ENCODE data around the gene PFKFB4. TPM values are rescaled to one million over a fixed set of nuclear protein-coding genes. Genes with fewer than 3 reads are reported as not detected.
"Not testable (repeated sequence)": the region's sequence is repeated elsewhere in the genome, so short reads cannot be mapped to it uniquely, and the experiment has no call there.

PFKFB4 gene
- total RNA-seq, 2 donors from 2014 or later = 9.9 to 89.0 TPM

- intact Hi-C loops (cut with DNase I) = no loop called here
- 96% methylated on average over 19 of the region's 19 CpGs for WGBS
- Histone ChIP-seq H3K36me3 (no peaks in the 10 kb centered on the region), H3K4me3 (no peak overlapping the region), H3K9me3 (no peaks in the 10 kb centered on the region), H3K27me3 (replicated peaks; ENCODE audit: insufficient read depth) (no peaks in the 10 kb centered on the region), H3K4me1 (replicated peaks) (no peaks in the 10 kb centered on the region), H3K27ac (no peak overlapping the region)
- TF ChIP-seq POLR2A (IDR thresholded peaks at IDR 0.05) (no peak), POLR2AphosphoS5 (IDR thresholded peaks at IDR 0.05) (no peak), CTCF (IDR thresholded peaks at IDR 0.05) (no peak)
- no peak for DNase-seq (ENCODE audit: low spot score)
These were observed 20.5 kb downstream of the PFKFB4 start for GRCh38 chr3:48536116-48536515.

GRCh38 chr3:48535578-48535977, 21.0 kb downstream of the PFKFB4 start:
- intact Hi-C loops (cut with DNase I) = no loop called here
- no peaks in the 10 kb centered on the region for H3K9me3 ChIP-seq
- no peaks in the 10 kb centered on the region for H3K4me1 ChIP-seq (replicated peaks)
- H3K4me3 ChIP-seq = no peak overlapping the region
- TF ChIP-seq POLR2A (IDR thresholded peaks at IDR 0.05) (no peak), CTCF (IDR thresholded peaks at IDR 0.05) (no peak), POLR2AphosphoS5 (IDR thresholded peaks at IDR 0.05) (no peak)
- 100% methylated on average over 4 of the region's 4 CpGs for WGBS
- no peak for DNase-seq (ENCODE audit: low spot score)
- H3K36me3 ChIP-seq = no peaks in the 10 kb centered on the region
- no peaks in the 10 kb centered on the region for H3K27me3 ChIP-seq (replicated peaks; ENCODE audit: insufficient read depth)
- no peak overlapping the region for H3K27ac ChIP-seq

GRCh38 chr3:48532977-48533337, 23.6 kb downstream of the PFKFB4 start:
- H3K36me3 ChIP-seq = no peaks in the 10 kb centered on the region
- TF ChIP-seq CTCF (IDR thresholded peaks at IDR 0.05) (no peak), POLR2AphosphoS5 (IDR thresholded peaks at IDR 0.05) (no peak), POLR2A (IDR thresholded peaks at IDR 0.05) (no peak)
- H3K4me3 ChIP-seq = no peak overlapping the region
- no peak overlapping the region for H3K27ac ChIP-seq
- intact Hi-C loops (cut with DNase I) = no loop called here
- WGBS = 92% methylated on average over 2 of the region's 2 CpGs
- H3K27me3 ChIP-seq (replicated peaks; ENCODE audit: insufficient read depth) = no peaks in the 10 kb centered on the region
- no peaks in the 10 kb centered on the region for H3K4me1 ChIP-seq (replicated peaks)
- H3K9me3 ChIP-seq = no peaks in the 10 kb centered on the region
- no peak for DNase-seq (ENCODE audit: low spot score)

GRCh38 chr3:48532271-48532976, 24.2 kb downstream of the PFKFB4 start:
- TF ChIP-seq POLR2A (IDR thresholded peaks at IDR 0.05) = no peak
- TF ChIP-seq CTCF (IDR thresholded peaks at IDR 0.05) = no peak
- TF ChIP-seq POLR2AphosphoS5 (IDR thresholded peaks at IDR 0.05) = no peak
- intact Hi-C loops (cut with DNase I) = no loop called here
- H3K4me1 ChIP-seq (replicated peaks) = no peaks in the 10 kb centered on the region
- no peak for DNase-seq (ENCODE audit: low spot score)
- no peak overlapping the region for H3K27ac ChIP-seq
- no peaks in the 10 kb centered on the region for H3K9me3 ChIP-seq
- no peak overlapping the region for H3K4me3 ChIP-seq
- no peaks in the 10 kb centered on the region for H3K36me3 ChIP-seq
- WGBS = 90% methylated on average over 6 of the region's 6 CpGs
- H3K27me3 ChIP-seq (replicated peaks; ENCODE audit: insufficient read depth) = no peaks in the 10 kb centered on the region

DNA sequence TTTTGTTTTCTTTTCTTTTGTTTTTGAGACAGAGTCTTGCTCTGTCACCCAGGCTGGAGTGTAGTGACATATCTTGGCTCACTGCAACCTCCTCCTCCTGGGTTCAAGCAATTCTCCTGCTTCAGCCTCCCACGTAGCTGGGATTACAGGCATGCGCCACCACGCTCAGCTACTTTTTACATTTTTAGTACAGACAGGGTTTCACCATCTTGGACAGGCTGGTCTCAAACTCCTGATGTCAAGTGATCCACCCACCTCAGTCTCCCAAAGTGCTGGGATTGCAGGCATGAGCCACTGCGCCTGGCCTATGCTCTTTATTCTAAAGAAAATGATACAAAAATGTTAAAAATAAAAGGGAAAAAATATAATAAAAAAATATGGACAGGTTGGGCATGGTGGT, 25.9 kb downstream of the PFKFB4 start:
- intact Hi-C loops (cut with DNase I); H3K36me3 ChIP-seq; H3K9me3 ChIP-seq; DNase-seq (ENCODE audit: low spot score); H3K4me1 ChIP-seq (replicated peaks); H3K4me3 ChIP-seq; H3K27me3 ChIP-seq (replicated peaks; ENCODE audit: insufficient read depth); H3K27ac ChIP-seq: not testable (repeated sequence)
- 92% methylated on average over 4 of the region's 4 CpGs for whole genome bisulfite sequencing
